ENCODE results near the gene SPTBN4. TPM values are rescaled to one million over a fixed set of nuclear protein-coding genes. Genes with fewer than 3 reads are reported as not detected.

The SPTBN4 gene
- total RNA-seq, 1 donor = 0.72 TPM

- H4K20me1 ChIP-seq (ENCODE audit: insufficient read depth, low read length) = no peaks in the 10 kb centered on the region
- no peaks in the 10 kb centered on the region for H3K79me2 ChIP-seq (ENCODE audit: insufficient read depth, low read length)
- peaks cover 36% of the 10 kb centered on the region for H3K4me1 ChIP-seq (ENCODE audit: insufficient read depth, low read length)
- peak overlapping the region; percentile 71 for H3K4me3 ChIP-seq (ENCODE audit: insufficient read depth, low read length)
- H3K4me2 ChIP-seq (ENCODE audit: insufficient read depth, low read length) = peak overlapping the region; percentile 84
- no peaks in the 10 kb centered on the region for H3K36me3 ChIP-seq (ENCODE audit: insufficient read depth, low read length)
- peak overlapping the region; percentile 84 for H2AFZ ChIP-seq (ENCODE audit: low read length)
- H3K9me3 ChIP-seq (ENCODE audit: low read depth, low read length) = no peaks in the 10 kb centered on the region
- peak; percentile 97 for DNase-seq (ENCODE audit: insufficient read length, low spot score, missing footprints)
- peaks cover 5% of the 10 kb centered on the region for H3K27me3 ChIP-seq (ENCODE audit: insufficient read depth, low read length)
- no peak overlapping the region for H3K27ac ChIP-seq (ENCODE audit: low read depth, low read length)
- no peak for TF ChIP-seq CTCF (IDR thresholded peaks at IDR 0.05; ENCODE audit: extremely low read depth, low read depth, low read length)
Observed at GRCh38 chr19:40605216-40605971, 138.6 kb downstream of the SPTBN4 start.

- H3K79me2 ChIP-seq (ENCODE audit: insufficient read depth, low read length) = no peaks in the 10 kb centered on the region
- no peak overlapping the region for H3K4me3 ChIP-seq (ENCODE audit: insufficient read depth, low read length)
- no peaks in the 10 kb centered on the region for H4K20me1 ChIP-seq (ENCODE audit: insufficient read depth, low read length)
- peaks cover 30% of the 10 kb centered on the region for H3K4me1 ChIP-seq (ENCODE audit: insufficient read depth, low read length)
- peak; percentile 87 for DNase-seq (ENCODE audit: insufficient read length, low spot score, missing footprints)
- H3K27me3 ChIP-seq (ENCODE audit: insufficient read depth, low read length) = no peaks in the 10 kb centered on the region
- no peak overlapping the region for H2AFZ ChIP-seq (ENCODE audit: low read length)
- no peak overlapping the region for H3K4me2 ChIP-seq (ENCODE audit: insufficient read depth, low read length)
- no peak for TF ChIP-seq CTCF (IDR thresholded peaks at IDR 0.05; ENCODE audit: extremely low read depth, low read depth, low read length)
- H3K36me3 ChIP-seq (ENCODE audit: insufficient read depth, low read length) = no peaks in the 10 kb centered on the region
- no peak overlapping the region for H3K27ac ChIP-seq (ENCODE audit: low read depth, low read length)
- no peaks in the 10 kb centered on the region for H3K9me3 ChIP-seq (ENCODE audit: low read depth, low read length)
Observed at GRCh38 chr19:40607311-40608239, 140.8 kb downstream of the SPTBN4 start.

GRCh38 chr19:40608240-40608621, 141.4 kb downstream of the SPTBN4 start:
- Histone ChIP-seq H3K4me3 (ENCODE audit: insufficient read depth, low read length) (no peak overlapping the region), H3K27ac (ENCODE audit: low read depth, low read length) (no peak overlapping the region), H3K36me3 (ENCODE audit: insufficient read depth, low read length) (no peaks in the 10 kb centered on the region), H3K79me2 (ENCODE audit: insufficient read depth, low read length) (no peaks in the 10 kb centered on the region), H2AFZ (ENCODE audit: low read length) (no peak overlapping the region), H4K20me1 (ENCODE audit: insufficient read depth, low read length) (no peaks in the 10 kb centered on the region), H3K4me1 (ENCODE audit: insufficient read depth, low read length) (peaks cover 25% of the 10 kb centered on the region), H3K27me3 (ENCODE audit: insufficient read depth, low read length) (no peaks in the 10 kb centered on the region), H3K4me2 (ENCODE audit: insufficient read depth, low read length) (no peak overlapping the region), H3K9me3 (ENCODE audit: low read depth, low read length) (no peaks in the 10 kb centered on the region)
- TF ChIP-seq CTCF (IDR thresholded peaks at IDR 0.05; ENCODE audit: extremely low read depth, low read depth, low read length) = no peak
- DNase-seq (ENCODE audit: insufficient read length, low spot score, missing footprints) = peak; percentile 90

- TF ChIP-seq CTCF (IDR thresholded peaks at IDR 0.05; ENCODE audit: extremely low read depth, low read depth, low read length) = no peak
- no peaks in the 10 kb centered on the region for H3K36me3 ChIP-seq (ENCODE audit: insufficient read depth, low read length)
- no peak overlapping the region for H3K4me3 ChIP-seq (ENCODE audit: insufficient read depth, low read length)
- H4K20me1 ChIP-seq (ENCODE audit: insufficient read depth, low read length) = no peaks in the 10 kb centered on the region
- H3K27me3 ChIP-seq (ENCODE audit: insufficient read depth, low read length) = no peaks in the 10 kb centered on the region
- no peaks in the 10 kb centered on the region for H3K9me3 ChIP-seq (ENCODE audit: low read depth, low read length)
- peak; percentile 77 for DNase-seq (ENCODE audit: insufficient read length, low spot score, missing footprints)
- no peak overlapping the region for H2AFZ ChIP-seq (ENCODE audit: low read length)
- H3K79me2 ChIP-seq (ENCODE audit: insufficient read depth, low read length) = no peaks in the 10 kb centered on the region
- H3K4me2 ChIP-seq (ENCODE audit: insufficient read depth, low read length) = peak overlapping the region; percentile 84
- peaks cover 20% of the 10 kb centered on the region for H3K4me1 ChIP-seq (ENCODE audit: insufficient read depth, low read length)
- H3K27ac ChIP-seq (ENCODE audit: low read depth, low read length) = no peak overlapping the region
Observed at GRCh38 chr19:40608957-40609356, 142.2 kb downstream of the SPTBN4 start.

Measured in osteoblast (primary cell).